ENCODE data around the gene SMC5.

DNA sequence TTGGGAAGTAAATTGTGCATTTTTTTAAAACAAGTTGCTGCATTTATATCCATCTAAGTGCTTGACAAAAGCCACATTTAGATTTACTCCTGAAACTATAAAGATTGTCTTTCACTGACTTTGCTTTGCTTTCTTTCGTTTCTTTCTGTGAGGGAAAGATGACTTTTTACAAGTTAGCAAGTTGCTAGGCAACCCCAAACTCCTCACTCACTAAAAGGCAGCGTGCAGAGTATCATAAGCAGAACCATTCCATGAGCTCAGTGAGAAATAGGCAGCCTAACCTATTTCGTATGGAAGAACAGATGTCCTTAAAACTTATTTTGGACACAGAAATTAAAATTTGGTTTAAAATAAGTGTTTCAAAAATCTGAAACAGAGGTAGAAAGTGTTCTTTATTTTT, 126.6 kb downstream of the SMC5 start:
- TF ChIP-seq TOX (CRISPR knock-in tag; IDR thresholded peaks at IDR 0.05; ENCODE audit: borderline replicate concordance), result no peak
- TF ChIP-seq, protein P1, sequence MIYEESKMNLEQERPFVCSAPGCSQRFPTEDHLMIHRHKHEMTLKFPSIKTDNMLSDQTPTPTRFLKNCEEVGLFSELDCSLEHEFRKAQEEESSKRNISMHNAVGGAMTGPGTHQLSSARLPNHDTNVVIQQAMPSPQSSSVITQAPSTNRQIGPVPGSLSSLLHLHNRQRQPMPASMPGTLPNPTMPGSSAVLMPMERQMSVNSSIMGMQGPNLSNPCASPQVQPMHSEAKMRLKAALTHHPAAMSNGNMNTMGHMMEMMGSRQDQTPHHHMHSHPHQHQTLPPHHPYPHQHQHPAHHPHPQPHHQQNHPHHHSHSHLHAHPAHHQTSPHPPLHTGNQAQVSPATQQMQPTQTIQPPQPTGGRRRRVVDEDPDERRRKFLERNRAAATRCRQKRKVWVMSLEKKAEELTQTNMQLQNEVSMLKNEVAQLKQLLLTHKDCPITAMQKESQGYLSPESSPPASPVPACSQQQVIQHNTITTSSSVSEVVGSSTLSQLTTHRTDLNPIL (CRISPR knock-in tag; IDR thresholded peaks at IDR 0.05; ENCODE audit: low read depth), result no peak
- TF ChIP-seq, protein P2, sequence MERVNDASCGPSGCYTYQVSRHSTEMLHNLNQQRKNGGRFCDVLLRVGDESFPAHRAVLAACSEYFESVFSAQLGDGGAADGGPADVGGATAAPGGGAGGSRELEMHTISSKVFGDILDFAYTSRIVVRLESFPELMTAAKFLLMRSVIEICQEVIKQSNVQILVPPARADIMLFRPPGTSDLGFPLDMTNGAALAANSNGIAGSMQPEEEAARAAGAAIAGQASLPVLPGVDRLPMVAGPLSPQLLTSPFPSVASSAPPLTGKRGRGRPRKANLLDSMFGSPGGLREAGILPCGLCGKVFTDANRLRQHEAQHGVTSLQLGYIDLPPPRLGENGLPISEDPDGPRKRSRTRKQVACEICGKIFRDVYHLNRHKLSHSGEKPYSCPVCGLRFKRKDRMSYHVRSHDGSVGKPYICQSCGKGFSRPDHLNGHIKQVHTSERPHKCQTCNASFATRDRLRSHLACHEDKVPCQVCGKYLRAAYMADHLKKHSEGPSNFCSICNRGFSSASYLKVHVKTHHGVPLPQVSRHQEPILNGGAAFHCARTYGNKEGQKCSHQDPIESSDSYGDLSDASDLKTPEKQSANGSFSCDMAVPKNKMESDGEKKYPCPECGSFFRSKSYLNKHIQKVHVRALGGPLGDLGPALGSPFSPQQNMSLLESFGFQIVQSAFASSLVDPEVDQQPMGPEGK (CRISPR knock-in tag; IDR thresholded peaks at IDR 0.05; ENCODE audit: borderline replicate concordance), result no peak
- no peak for TF ChIP-seq RARB (CRISPR knock-in tag; IDR thresholded peaks at IDR 0.05)
- TF ChIP-seq, protein P3, sequence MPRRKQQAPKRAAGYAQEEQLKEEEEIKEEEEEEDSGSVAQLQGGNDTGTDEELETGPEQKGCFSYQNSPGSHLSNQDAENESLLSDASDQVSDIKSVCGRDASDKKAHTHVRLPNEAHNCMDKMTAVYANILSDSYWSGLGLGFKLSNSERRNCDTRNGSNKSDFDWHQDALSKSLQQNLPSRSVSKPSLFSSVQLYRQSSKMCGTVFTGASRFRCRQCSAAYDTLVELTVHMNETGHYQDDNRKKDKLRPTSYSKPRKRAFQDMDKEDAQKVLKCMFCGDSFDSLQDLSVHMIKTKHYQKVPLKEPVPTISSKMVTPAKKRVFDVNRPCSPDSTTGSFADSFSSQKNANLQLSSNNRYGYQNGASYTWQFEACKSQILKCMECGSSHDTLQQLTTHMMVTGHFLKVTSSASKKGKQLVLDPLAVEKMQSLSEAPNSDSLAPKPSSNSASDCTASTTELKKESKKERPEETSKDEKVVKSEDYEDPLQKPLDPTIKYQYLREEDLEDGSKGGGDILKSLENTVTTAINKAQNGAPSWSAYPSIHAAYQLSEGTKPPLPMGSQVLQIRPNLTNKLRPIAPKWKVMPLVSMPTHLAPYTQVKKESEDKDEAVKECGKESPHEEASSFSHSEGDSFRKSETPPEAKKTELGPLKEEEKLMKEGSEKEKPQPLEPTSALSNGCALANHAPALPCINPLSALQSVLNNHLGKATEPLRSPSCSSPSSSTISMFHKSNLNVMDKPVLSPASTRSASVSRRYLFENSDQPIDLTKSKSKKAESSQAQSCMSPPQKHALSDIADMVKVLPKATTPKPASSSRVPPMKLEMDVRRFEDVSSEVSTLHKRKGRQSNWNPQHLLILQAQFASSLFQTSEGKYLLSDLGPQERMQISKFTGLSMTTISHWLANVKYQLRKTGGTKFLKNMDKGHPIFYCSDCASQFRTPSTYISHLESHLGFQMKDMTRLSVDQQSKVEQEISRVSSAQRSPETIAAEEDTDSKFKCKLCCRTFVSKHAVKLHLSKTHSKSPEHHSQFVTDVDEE (CRISPR knock-in tag; IDR thresholded peaks at IDR 0.05), result no peak
- no peak for TF ChIP-seq ZFP30 (CRISPR knock-in tag; IDR thresholded peaks at IDR 0.05)
- TF ChIP-seq, protein P4, sequence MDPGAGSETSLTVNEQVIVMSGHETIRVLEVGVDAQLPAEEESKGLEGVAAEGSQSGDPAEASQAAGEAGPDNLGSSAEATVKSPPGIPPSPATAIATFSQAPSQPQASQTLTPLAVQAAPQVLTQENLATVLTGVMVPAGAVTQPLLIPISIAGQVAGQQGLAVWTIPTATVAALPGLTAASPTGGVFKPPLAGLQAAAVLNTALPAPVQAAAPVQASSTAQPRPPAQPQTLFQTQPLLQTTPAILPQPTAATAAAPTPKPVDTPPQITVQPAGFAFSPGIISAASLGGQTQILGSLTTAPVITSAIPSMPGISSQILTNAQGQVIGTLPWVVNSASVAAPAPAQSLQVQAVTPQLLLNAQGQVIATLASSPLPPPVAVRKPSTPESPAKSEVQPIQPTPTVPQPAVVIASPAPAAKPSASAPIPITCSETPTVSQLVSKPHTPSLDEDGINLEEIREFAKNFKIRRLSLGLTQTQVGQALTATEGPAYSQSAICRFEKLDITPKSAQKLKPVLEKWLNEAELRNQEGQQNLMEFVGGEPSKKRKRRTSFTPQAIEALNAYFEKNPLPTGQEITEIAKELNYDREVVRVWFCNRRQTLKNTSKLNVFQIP (CRISPR knock-in tag; IDR thresholded peaks at IDR 0.05; ENCODE audit: borderline replicate concordance, low read depth), result no peak

Data from SK-N-SH treated with all-trans-retinoic acid at 6 μM for 48 hours (cell line).